GM12878 (cell line): ENCODE results near the gene KANTR.

ENCODE experiments used
- MAX ChIP-seq: IDR thresholded peaks from 2 replicates; pipeline ENCODE4 v1.6.1; 2012; ENCODE audit warnings: low read depth, low read length, improper control_type of control experiment
- MXI1 ChIP-seq: fragments of 150-350 bp; IDR thresholded peaks from 2 replicates; pipeline ENCODE4 v1.6.1; 2011; ENCODE audit warnings: low read depth, mild to moderate bottlenecking, inconsistent platforms, low read length, improper control_type of control experiment
- NFIC ChIP-seq: IDR thresholded peaks from 2 replicates; pipeline ENCODE4 v1.6.1; 2012; ENCODE audit warnings: low read depth, mild to moderate bottlenecking, inconsistent platforms, low read length, moderate library complexity
- NFYB ChIP-seq: IDR thresholded peaks from 2 replicates; pipeline ENCODE4 v1.6.1; 2011; ENCODE audit warnings: low read depth, mild to moderate bottlenecking, low read length, improper control_type of control experiment, moderate library complexity; ENCODE audit not compliant: insufficient read depth
- RELA ChIP-seq: fragments of 450-650 bp; IDR thresholded peaks from 2 replicates; pipeline ENCODE4 v1.8.0; 2014; ENCODE audit warnings: borderline replicate concordance; ENCODE audit not compliant: partially characterized antibody
- SMC3 ChIP-seq: IDR thresholded peaks from 2 replicates; pipeline ENCODE4 v1.6.1; 2011; ENCODE audit warnings: low read length, improper control_type of control experiment, borderline replicate concordance
- STAT1 ChIP-seq: fragments of 450-650 bp; conservative IDR thresholded peaks from 2 replicates; pipeline ENCODE4 v1.6.1; 2014; ENCODE audit warnings: antibody characterized with exemption, mild to moderate bottlenecking
- TAF1 ChIP-seq: IDR thresholded peaks from 2 replicates; pipeline ENCODE4 v1.6.1; 2011; ENCODE audit warnings: mild to moderate bottlenecking, low read depth, low read length, borderline replicate concordance
- TF ChIP-seq, protein P1 (sequence below), 3 experiments: IDR thresholded peaks in 2 of 3; conservative IDR thresholded peaks in 1 of 3; 2 replicates each; pipeline ENCODE4 v1.5.1; 2011; ENCODE audit warnings: low read depth in 3 of 3, low read length in 3 of 3, mild to moderate bottlenecking in 3 of 3, control low read depth in 2 of 3, moderate library complexity in 2 of 3, inconsistent platforms in 1 of 3, mixed read lengths in 1 of 3; ENCODE audit not compliant: control insufficient read depth in 2 of 3, insufficient read depth in 1 of 3; ENCODE audit errors: extremely low read depth in 1 of 3

GRCh38 chrX:53114864-53115549 is 21.1 kb downstream of the KANTR start:
- TF ChIP-seq STAT1: no peak
- TF ChIP-seq, protein P1, sequence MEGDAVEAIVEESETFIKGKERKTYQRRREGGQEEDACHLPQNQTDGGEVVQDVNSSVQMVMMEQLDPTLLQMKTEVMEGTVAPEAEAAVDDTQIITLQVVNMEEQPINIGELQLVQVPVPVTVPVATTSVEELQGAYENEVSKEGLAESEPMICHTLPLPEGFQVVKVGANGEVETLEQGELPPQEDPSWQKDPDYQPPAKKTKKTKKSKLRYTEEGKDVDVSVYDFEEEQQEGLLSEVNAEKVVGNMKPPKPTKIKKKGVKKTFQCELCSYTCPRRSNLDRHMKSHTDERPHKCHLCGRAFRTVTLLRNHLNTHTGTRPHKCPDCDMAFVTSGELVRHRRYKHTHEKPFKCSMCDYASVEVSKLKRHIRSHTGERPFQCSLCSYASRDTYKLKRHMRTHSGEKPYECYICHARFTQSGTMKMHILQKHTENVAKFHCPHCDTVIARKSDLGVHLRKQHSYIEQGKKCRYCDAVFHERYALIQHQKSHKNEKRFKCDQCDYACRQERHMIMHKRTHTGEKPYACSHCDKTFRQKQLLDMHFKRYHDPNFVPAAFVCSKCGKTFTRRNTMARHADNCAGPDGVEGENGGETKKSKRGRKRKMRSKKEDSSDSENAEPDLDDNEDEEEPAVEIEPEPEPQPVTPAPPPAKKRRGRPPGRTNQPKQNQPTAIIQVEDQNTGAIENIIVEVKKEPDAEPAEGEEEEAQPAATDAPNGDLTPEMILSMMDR (IDR thresholded peaks at IDR 0.05 in 2 of 3, conservative IDR thresholded peaks at IDR 0.05 in 1 of 3; ENCODE audit: control insufficient read depth in 2 of 3, extremely low read depth in 1 of 3, insufficient read depth in 1 of 3, low read depth in 3 of 3, low read length in 3 of 3): no peak
- TF ChIP-seq TAF1: no peak
- no peak for TF ChIP-seq MXI1
- TF ChIP-seq NFYB: no peak
- no peak for TF ChIP-seq MAX
- no peak for TF ChIP-seq SMC3
- TF ChIP-seq RELA: no peak
- TF ChIP-seq NFIC: no peak
